ENCODE results near the gene HACD3.

The HACD3 gene, protein sequence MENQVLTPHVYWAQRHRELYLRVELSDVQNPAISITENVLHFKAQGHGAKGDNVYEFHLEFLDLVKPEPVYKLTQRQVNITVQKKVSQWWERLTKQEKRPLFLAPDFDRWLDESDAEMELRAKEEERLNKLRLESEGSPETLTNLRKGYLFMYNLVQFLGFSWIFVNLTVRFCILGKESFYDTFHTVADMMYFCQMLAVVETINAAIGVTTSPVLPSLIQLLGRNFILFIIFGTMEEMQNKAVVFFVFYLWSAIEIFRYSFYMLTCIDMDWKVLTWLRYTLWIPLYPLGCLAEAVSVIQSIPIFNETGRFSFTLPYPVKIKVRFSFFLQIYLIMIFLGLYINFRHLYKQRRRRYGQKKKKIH

DNA sequence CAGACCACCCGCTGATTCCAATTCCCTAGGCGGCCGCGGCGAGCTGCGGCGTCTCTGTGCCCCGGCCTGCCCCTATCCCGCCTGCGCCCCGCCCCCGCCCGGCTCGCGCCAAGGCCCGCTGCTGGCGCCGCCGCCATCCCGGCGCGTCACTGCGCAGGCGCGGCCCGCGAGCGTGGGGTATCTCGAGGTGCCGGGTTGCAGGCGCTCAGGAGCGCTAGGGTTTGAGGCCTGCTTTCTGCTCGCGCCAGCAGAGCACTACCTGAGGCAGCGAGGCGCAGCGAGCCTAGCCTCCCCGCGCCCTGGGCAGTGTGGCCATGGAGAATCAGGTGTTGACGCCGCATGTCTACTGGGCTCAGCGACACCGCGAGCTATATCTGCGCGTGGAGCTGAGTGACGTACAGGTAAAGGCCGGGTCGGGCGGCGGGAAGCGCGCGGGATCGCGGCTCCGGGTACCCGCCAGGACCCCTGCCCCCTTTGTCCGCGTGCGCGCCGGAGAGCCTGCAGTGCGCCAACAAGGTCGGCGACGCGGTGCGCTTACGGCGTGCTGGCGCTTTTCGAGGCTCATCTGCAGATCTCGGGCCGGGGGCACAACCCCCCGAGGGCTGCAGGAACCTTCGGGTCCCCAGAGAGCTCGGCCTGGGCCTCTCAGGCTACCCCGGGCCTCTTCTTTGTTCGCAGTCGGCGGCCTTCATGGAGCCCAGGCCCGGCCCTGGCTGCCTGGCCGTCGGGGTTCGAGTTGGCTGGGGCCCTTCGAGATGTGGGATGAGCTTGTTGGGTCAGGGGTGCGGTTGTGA is at the start of gene HACD3:
TSS of gene HACD3 (plus strand) at position 146 of the 794 bp plus-strand sequence. CDS start at position 315, 169 bp downstream.
- DNase-seq = peak in 55 of 56 donors; percentile 12 to 94 (median 76)

DNA sequence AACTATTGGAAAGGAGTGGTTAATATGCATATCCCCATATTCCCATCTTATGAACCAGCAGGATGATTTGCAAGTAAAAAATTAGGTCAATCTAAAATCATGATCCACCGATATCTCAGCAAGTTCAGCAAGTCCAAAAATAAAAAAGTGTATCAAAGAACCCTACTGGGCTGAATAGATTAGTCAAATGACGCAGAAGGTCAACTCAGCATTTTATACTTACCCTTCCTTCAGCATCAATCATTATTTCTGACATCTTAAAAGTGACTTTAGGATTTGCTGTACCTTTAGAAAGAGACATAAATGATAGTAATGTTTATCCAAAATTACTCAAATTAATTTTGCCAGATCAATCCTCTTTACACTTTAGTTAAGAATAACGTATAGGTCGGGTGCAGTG is 45.4 kb upstream of the HACD3 start:
- DNase-seq = no peak

DNA sequence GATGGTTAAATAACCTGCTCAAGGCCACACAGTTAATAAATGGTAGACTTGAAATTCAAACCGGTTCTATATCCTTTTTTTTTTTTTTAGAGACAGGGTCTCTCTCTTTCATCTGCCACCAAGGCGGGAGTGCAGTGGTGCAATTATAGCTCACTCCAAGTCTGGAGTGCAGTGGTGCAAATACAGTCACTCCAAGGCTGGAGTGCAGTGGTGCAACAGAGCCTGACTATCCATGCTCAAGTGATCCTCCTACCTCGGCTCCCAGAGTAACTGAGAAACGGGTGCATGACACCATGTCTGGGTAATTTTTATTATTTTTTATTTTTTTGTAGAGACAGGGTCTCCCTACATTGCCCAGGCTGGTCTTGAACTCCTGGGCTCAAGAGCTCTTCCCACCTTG is 36.2 kb upstream of the HACD3 start:
- DNase-seq = no peak

DNA sequence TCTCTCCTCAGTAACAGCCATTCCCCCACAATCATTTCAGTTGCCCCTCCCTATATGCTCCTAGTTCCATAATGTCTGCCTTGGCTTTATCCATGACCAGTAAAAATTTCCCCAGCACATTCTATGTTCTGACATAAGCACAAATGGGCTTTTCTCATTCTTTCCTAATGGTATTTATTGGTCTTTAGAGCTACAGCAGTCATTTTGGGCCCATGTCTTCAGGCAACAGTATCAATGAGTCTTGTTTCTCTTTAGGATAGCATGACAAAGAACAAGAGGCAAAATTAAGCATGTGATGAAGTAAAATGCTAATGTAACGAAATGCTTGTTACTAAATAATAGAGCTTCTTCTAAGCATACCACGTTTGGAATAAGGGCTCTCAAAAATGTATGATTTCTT is 20.9 kb upstream of the HACD3 start:
- no peak for DNase-seq

DNA sequence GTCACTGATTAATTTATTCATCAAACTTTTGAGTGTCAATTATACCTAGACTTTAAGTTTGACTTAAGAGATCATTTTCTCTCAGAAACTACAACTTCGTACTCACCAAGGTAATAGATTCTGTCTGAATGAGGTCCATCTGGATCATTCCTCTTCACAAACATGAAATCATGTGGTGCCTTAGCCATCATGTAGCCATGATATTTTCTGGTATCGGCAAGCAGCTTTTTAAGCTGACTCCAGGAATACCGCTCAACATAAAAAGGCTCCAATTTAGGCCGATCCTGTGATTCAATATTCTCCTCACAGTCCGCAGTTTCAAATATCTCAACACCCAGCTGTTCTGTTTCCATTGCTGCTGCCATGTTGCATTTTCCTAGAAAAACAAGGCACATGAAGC is 18.1 kb upstream of the HACD3 start:
- DNase-seq = no peak

DNA sequence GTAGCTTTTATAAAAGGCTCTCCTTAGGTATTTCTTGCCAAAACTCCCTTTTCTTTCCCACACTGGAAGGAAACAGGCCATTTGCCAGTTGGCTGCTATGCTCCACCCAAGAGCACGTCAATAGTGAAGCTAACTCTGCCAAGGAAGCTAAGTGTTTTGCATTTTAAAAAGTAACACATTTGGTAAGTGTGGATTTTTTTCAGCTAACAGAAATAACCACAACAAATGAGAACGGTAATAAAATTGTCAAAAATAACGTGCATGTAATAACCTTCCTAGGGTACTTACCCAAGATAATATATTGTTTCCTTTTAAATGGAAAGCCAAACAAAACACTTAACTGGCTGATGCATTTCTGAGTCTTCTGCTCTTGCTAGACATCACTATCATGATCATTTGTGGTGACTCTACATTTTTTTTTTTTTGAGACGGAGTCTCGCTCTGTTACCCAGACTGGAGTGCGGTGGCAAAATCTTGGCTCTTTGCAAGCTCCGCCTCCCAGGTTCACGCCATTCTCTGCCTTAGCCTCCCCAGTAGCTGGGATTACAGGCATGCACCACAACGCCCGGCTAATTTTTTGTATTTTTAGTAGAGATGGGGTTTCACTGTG is 17.4 kb upstream of the HACD3 start:
- DNase-seq = peak in 28 of 56 donors; percentile 3 to 76 (median 19)

DNA sequence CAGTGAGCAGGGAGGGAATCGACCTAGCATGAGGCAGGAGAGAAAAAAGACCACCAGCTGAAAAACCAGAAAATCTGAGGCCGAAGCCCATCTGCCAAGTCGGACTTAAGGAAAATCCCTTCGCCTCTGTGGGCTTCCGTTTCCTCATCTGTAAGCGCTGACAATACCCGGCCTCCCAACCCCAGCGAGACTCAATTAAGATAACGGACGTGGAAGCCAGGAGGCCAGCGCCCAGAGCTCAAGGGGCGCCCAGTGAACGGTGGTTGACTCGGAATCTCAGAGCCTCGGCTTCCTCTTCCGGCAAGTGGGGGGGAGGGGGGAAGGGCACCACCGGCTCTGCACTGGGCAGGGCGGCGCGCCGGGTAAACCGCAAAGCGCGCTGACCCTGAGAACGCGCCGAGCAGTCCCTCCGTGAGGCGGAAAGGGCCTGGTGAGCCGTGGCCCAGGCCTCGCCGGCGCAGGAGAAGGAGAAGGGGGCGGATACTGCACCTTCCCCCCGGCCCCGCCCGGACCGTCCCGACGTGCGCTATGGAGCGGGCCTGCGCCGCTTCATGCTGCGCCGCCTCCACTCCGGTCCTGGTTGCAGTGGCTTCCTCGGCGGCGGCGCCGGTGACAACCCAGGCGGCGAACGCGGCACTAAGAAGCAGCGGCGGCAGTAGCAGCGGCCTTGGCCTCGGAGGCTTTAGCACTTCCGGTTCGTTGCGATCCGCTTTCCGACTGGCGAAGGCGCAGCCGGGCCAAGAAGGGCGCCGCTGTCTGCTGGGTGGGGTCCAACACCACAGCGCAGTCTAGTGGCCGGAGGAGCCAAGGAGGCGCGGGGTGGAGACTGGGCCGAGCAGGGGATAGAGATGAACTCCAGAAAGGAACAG is 13.0 kb upstream of the HACD3 start, which contains the start of gene DPP8:
TSS of gene DPP8 (minus strand) at position 693 of the 869 bp plus-strand sequence. CDS start 5,136 bp downstream, outside the sequence.
- peak; percentile 24 to 95 (median 88) for DNase-seq

DNA sequence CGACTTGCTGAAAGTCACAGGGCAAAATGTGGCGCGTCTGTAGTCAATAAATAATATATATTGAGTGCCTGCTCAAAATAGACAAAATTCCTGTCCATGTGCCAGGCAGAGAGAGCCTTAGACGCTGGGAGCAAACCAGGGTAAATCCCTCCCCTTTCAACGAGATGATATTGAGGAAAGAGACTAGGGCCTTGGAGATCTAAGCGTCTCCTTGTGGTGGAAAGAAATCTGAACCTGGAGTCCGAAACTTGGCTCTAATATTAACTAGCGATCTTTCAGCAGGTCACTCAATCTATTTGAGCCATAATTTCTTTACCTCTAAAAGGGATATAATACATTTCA is 12.4 kb upstream of the HACD3 start:
- no peak for DNase-seq

DNA sequence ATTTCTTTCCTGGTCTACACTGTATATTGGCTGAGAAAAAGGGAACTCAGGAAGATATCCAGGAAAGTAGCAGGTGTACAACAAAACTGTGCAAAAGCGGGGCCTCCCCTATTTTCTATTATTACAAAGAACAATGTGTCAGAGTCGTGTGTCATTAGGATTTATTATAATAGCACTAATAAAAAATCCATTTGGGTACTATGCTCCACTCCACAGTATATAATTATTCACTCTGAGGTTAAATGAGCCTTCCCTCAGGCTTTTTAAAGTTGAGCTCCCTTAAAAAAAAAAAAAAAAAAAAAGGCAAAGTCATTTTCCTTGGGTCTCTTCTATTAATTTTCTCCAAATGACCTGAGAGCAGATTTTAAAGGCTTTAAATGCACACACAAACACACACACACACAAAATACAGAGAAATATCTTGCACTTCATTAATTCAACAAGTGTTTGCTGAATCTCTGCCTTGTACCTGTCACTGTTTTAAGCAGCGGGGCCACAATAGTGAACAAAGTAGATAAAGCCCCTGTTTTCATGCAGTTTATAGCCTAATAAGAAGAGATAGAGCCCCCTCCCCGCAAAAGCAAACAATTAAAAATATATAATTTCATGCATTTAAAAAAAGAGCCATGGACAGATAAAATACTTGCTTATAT is 11.5 kb upstream of the HACD3 start:
- no peak for DNase-seq

DNA sequence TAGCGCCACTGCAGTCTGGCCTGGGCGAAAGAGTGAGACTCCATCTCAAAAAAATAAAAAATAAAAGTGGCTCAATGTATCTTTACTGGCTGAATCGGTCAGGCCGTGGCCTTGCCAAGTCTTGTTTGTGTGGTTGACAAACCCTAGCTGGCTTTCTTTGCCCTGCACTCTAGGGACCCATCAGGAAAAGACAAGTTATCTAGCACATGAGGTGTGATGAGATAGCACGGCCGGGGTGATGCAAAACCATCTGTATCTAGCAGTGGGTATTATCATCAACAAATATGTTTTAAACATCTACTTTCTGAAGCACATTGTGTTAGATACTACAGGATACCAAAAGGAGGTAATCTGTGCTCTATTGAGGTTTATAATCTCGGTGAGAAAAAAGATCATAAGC is 8.9 kb upstream of the HACD3 start:
- DNase-seq = no peak

DNA sequence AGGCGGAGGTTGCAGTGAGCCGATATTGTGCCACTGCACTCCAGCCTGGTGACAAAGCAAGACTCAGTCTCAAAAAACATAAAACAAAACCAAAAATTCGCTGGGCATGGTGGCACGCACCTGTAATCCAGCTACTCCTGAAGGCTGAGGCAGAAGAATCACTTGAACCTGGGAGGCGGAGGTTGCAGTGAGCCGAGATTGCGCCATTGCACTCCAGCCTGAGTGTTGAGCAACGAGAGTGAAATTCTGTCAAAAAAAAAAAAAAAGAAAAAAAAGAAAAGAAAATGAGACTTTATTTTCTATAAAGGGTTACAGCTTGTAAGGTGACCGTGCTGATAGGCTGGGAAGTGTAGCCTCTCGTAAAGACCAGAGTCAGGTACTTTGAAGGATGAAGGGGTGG is 6.0 kb upstream of the HACD3 start:
- DNase-seq = no peak

DNA sequence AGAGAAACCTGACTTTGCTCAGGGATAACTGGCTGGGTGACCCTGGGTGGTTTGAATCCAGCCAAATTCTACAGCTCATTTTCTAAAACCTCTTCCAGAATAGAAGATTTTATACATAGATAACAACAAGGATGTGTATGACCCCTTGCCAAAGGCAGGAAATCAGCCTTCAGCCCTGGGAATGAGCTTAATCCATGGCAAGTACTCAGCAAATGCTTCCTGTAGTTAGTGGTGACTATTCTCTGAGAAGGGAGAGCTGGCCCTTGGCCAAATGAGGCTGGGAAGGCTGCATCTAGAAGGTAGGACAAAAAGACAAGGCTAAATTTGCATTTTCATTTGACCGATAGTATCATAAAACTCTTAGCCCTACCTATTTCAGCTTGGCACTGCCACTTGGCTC is 4.6 kb upstream of the HACD3 start:
- DNase-seq = peak in 10 of 56 donors; percentile 6 to 57 (median 24)

DNA sequence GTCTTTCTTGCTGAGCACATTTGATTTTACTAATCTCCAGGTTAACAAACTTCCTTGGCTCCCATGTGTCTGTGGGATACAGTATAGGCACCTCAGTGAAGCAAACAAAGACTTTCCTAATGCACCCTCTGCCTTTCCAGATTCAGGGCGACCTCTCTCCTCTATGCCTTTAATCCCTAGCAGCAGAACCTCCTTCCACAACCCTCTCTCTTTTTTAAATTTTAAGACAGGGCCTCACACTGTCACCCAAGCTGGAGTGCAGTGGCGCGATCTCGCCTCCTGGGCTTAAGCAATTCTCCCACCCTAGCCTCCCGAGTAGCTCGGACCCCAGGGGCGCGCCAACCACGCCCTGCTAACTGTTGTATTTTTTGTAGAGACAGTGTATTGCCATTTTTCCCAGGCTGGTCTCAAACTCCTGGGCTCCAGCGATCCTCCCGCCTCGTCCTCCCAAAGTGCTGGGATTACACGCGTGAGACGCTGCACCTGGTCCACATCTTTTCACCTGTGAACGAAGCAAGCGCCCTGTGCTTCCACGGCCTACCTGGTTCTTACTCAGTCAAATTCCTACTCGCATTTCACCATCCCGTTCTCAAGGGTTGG is 1.7 kb upstream of the HACD3 start:
- peak in 1 of 56 donors; percentile 10 for DNase-seq

DNA sequence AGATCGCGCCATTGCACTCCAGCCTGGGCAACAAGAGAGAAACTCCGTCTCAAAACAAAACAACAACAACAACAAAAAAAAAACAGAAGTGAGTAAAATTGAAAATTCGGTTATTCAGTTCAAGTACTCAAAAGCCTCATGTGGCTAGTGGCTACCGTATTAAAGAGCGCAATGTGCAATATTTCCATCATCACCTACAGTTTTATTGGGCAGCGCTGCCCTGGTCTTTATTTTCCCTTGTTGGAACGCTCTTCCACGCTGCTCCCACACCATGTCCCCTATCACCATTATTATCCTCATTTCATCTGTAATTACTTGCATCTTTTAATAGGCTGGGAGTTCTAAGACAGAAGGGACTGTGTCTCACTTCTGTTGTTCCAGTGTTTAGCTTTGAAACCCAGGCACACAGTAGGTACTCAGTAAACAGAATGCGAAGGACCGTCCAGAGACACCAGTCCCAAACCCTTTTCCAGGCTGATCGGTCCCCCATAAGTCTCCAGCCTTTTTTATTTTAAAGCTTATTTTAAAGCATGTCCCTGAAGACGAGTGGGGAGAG is 423 bp upstream of the HACD3 start:
- DNase-seq = no peak

DNA sequence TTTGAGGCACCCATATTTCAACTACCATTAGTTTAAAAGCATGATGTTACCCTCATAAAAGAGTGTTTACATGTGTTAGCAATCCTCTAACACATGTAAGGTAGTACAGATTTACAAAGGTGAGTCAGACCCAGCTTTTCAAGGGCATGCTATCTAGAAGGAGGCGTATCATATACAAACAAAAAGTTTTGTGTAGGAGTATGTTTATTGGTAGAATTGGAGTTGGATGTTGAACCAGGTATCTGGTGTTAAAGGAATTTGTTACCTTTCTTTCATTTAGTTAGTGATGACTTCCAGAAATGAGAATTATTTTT is 2.4 kb downstream of the HACD3 start:
- no peak for DNase-seq

DNA sequence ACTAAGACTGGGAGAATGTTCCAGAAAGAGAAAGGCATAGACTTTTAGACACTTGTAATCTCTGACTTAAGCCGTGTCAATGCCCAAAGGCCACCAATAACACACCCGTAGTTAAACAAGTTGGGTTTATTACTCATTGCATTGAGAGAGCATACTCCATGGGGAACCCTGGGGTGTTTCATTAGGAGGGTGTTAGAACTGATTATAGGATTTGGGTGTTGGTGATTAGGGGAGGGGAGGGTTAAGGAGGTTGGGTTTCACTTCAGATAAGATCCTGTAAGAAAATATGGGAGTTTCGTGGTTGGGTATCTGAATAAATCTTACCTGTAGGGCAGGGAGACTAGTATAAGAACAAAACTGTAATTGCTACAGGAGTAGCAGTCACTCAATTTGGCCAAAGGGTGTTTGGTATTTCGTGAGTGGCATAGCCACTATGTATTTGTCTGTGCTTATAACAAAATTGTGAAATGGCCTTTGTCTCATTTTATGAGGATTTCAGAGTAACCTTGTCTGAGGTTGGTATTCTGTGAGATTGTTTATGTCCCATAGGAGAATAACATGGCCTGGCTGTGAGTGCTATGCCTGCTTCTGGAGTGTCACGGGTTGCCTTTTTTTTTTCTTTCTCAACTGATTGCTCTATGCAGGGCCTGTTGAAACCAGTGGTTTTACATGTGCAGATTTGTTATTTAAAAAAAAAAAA is 2.9 kb downstream of the HACD3 start:
- no peak for DNase-seq

DNA sequence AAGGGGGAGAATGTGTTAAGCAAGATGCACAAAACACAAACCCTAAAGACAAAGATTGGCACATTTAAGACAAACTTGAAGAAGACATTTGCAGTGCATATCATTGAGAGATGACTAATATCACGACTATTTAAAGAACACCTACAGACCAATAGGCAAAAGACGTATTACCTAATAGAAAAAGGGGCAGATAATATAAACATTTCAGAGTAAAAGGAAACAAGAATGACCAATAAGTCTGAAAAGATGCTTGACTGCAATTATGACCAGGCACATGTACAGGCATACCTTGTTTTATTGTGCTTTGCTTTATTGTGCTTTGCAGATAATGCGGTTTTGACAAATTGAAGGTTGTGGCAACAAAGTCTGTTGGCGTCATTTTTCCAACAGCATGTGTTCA is 4.9 kb downstream of the HACD3 start:
- DNase-seq = no peak

DNA sequence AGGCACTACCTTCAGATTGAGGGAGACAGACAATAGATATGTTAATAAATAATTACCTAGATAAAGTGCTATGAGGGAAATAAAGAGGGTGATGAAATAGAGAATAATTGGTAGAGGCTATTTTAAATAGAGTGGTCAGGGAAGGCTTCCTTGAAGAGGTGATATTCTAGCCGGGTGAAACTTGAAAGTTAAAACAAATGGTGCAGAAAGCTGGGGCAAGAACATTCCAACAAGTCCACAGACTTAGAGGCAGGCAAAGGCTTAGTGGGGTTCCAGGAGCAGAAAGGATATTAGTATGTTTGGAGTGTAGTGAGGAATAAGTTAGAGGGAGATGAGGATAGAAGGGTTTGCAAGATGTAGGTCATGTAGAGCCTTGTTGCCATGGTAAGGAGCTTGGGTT is 10.1 kb downstream of the HACD3 start:
- DNase-seq = no peak

DNA sequence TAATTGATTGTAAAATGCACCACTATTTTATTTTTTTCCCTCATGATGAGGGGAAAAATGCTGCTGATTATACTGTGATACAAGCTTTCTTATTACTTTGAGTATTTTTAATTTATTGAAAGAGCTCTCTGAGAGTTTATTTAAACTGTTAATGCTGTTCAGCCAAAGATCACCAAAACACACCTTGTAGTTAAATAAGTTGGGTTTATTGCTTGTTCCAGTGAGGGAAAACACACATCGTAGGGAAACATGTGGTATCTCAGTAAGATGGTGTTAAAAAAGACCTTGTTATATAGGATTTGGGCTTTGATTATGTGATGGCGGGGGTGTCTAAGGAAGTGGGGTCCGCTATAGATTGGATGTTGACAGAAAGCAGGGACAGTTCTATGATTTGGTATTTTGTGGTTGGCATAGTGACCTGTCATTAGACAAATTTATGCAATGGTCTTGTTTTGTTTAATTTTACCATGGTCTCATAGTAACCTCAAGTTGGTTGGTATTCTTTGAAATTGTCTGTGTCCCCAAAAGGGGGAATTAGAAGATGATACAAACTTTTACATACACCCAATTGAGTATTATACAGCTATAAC is 11.1 kb downstream of the HACD3 start:
- DNase-seq = no peak

All from nucleus accumbens (tissue), 56 donors.